Panc1 (cell line): Measurements from ENCODE around the gene MECR. TPM values are rescaled to one million over a fixed set of nuclear protein-coding genes. Genes with fewer than 3 reads are reported as not detected.

ENCODE experiments used
- ATAC-seq: fragments of 200-7000 bp; cut with Tn5 transposase; 2 replicates; pipeline ENCODE4 v1.9.1; 2020; ENCODE audit warnings: mild to moderate bottlenecking, moderate library complexity
- BruUV-seq: library from RNA; stranded (reverse); fragments of 400-500 nt; replicated peaks from 2 replicates; lab custom pipeline; 2021; lab: Mats Ljungman, UMichigan
- CTCF ChIA-PET: fragments of 300-600 bp; sonication (Branson Sonifier 250); formaldehyde crosslinking; loops from one replicate; lab custom pipeline; 2022; ENCODE audit warnings: antibody characterized with exemption; lab: Charles Lee
- POLR2A ChIA-PET: fragments of 300-600 bp; sonication (Branson Sonifier 250); formaldehyde crosslinking; loops from one replicate; lab custom pipeline; 2022; ENCODE audit warnings: antibody characterized with exemption; lab: Charles Lee
- DNase-seq: peaks from one replicate; pipeline ENCODE4 v3.0.0-alpha.2; 2010; ENCODE audit warnings: low read depth, low spot score
- H3K27ac ChIP-seq: 2 replicates; pipeline ENCODE4 v1.5.1; 2011; ENCODE audit warnings: mild to moderate bottlenecking, low read length, inconsistent platforms
- H3K27me3 ChIP-seq: fragments of 200-500 bp; sonication (Bioruptor generic); 2 replicates; pipeline ENCODE4 v1.6.0; 2014; ENCODE audit warnings: low read length, inconsistent platforms; ENCODE audit not compliant: control insufficient read depth, insufficient read depth
- H3K36me3 ChIP-seq: fragments of 200-500 bp; sonication (Bioruptor generic); 2 replicates; pipeline ENCODE4 v1.5.1; 2014; ENCODE audit warnings: inconsistent platforms, mild to moderate bottlenecking, low read length, moderate library complexity; ENCODE audit not compliant: control insufficient read depth, insufficient read depth
- H3K4me1 ChIP-seq: 2 replicates; pipeline ENCODE4 v1.5.1; 2011; ENCODE audit warnings: inconsistent platforms, mild to moderate bottlenecking, low read length, moderate library complexity; ENCODE audit not compliant: control insufficient read depth, insufficient read depth
- H3K4me3 ChIP-seq, 2 experiments: 2 replicates each; pipeline ENCODE4 v1.5.1; 2011 to 2012; ENCODE audit warnings: low read depth in 2 of 2, low read length in 2 of 2, mild to moderate bottlenecking in 2 of 2, inconsistent platforms in 1 of 2, moderate library complexity in 1 of 2
- H3K9me3 ChIP-seq: fragments of 200-500 bp; sonication (Bioruptor generic); 2 replicates; pipeline ENCODE4 v1.5.1; 2014; ENCODE audit warnings: low read depth, mild to moderate bottlenecking, inconsistent platforms, low read length, moderate library complexity; ENCODE audit not compliant: control insufficient read depth, insufficient read depth
- CTCF ChIP-seq: fragments of 450-650 bp; IDR thresholded peaks from 2 replicates; pipeline ENCODE4 v1.5.1; 2017; ENCODE audit warnings: mild to moderate bottlenecking
- POLR2AphosphoS5 ChIP-seq: IDR thresholded peaks from 2 replicates; pipeline ENCODE4 v1.6.1; 2012; ENCODE audit warnings: mild to moderate bottlenecking, low read depth, low read length, moderate library complexity
- REST ChIP-seq, 2 experiments: IDR thresholded peaks; 2 replicates each; pipeline ENCODE4 v1.6.1; 2011 to 2012; ENCODE audit warnings: low read depth in 2 of 2, control low read depth in 1 of 2, low read length in 1 of 2, mild to moderate bottlenecking in 1 of 2, moderate library complexity in 1 of 2; ENCODE audit not compliant: insufficient read depth in 1 of 2
- SIN3A ChIP-seq: IDR thresholded peaks from 2 replicates; pipeline ENCODE4 v1.6.1; 2012; ENCODE audit warnings: low read depth, mild to moderate bottlenecking, low read length, moderate library complexity, borderline replicate concordance; ENCODE audit not compliant: insufficient read depth
- TCF7L2 ChIP-seq: IDR thresholded peaks from 2 replicates; pipeline ENCODE4 v1.6.1; 2011; ENCODE audit warnings: mild to moderate bottlenecking, low read depth, low read length, inconsistent platforms
- in situ Hi-C: cut with HindIII; loops from 2 replicates; pipeline ENCODE4 v1.10.0; 2016; ENCODE audit warnings: low sequenced_read_pairs, low pct_unique_long_range_greater_than_20kb
- intact Hi-C: fragments of 100-400 bp; cut with micrococcal nuclease; formaldehyde crosslinking; loops from one replicate; pipeline ENCODE4 v1.10.0; 2022; ENCODE audit not compliant: unreplicated experiment
- total RNA-seq: library from RNA; stranded (reverse); gene quantifications from one replicate; pipeline ENCODE4 v1.2.1, GENCODE V29; 2021; ENCODE audit not compliant: unreplicated experiment

Gene MECR
- total RNA-seq, 1 experiment from 2014 or later = 25.7 TPM

GRCh38 chr1:29200906-29201594 lies 29.7 kb downstream of the MECR start:
- H3K4me3 ChIP-seq = no peak overlapping the region
- no peaks in the 10 kb centered on the region for H3K9me3 ChIP-seq
- ChIA-PET POLR2A (no interaction called here), CTCF (interaction anchor here (2.0 kb wide), 1 partner anchor 19 kb away, joined by 6 read pairs; the partner anchor contains the start of gene SRSF4)
- no peaks in the 10 kb centered on the region for H3K27me3 ChIP-seq
- intact Hi-C loops (loop anchor here (5.0 kb wide), 1 partner anchor 319 kb away; no protein-coding TSS in a partner anchor), in situ Hi-C loops (no loop called here)
- no peak for TF ChIP-seq POLR2AphosphoS5
- TF ChIP-seq TCF7L2 = no peak
- TF ChIP-seq SIN3A = no peak
- no peak for TF ChIP-seq REST (IDR thresholded peaks at IDR 0.05; ENCODE audit: insufficient read depth in 1 of 2, low read depth in 2 of 2, low read length in 1 of 2)
- TF ChIP-seq CTCF = no peak
- H3K36me3 ChIP-seq = peaks cover 3% of the 10 kb centered on the region
- no TSS peak for BruUV-seq
- DNase-seq (no peak), ATAC-seq (no peak)
- no peak overlapping the region for H3K27ac ChIP-seq
- H3K4me1 ChIP-seq = peaks cover 8% of the 10 kb centered on the region

- intact Hi-C loops = no loop called here
- no peak overlapping the region for H3K27ac ChIP-seq
- BruUV-seq = no TSS peak
- H3K4me1 ChIP-seq = peaks cover 8% of the 10 kb centered on the region
- DNase-seq (no peak), ATAC-seq (no peak)
- POLR2A ChIA-PET = interaction anchor here (0.7 kb wide), 1 partner anchor 16 kb away, joined by 3 read pairs; the partner anchor contains the start of gene SRSF4
- in situ Hi-C loops = no loop called here
- CTCF ChIA-PET = interaction anchor here (0.8 to 1.3 kb wide), 3 partner anchors 16 to 142 kb away, joined by 3 to 8 read pairs (median 4); partner anchors contain the start of gene SRSF4
- peaks cover 3% of the 10 kb centered on the region for H3K36me3 ChIP-seq
- no peaks in the 10 kb centered on the region for H3K9me3 ChIP-seq
- H3K27me3 ChIP-seq = no peaks in the 10 kb centered on the region
- no peak overlapping the region for H3K4me3 ChIP-seq
- TF ChIP-seq TCF7L2 (no peak), POLR2AphosphoS5 (no peak), CTCF (no peak), REST (IDR thresholded peaks at IDR 0.05; ENCODE audit: insufficient read depth in 1 of 2, low read depth in 2 of 2, low read length in 1 of 2) (no peak), SIN3A (no peak)
Measured at GRCh38 chr1:29197993-29198392, 32.7 kb downstream of the MECR start.
